GM12875 (cell line): Measurements from ENCODE around the gene STK32C.

Source experiments
- H3K4me3 ChIP-seq: one replicate; pipeline ENCODE4 v1.5.1; 2011; ENCODE audit warnings: low read depth, low read length, control low read depth
- CTCF ChIP-seq: IDR thresholded peaks from 2 replicates; pipeline ENCODE4 v1.5.1; 2011; ENCODE audit warnings: low read depth, mild to moderate bottlenecking, control low read depth, inconsistent platforms, low read length, moderate library complexity, borderline replicate concordance; ENCODE audit not compliant: insufficient read depth

Gene STK32C

GRCh38 chr10:132258423-132258822 is 49.3 kb downstream of the STK32C start:
- TF ChIP-seq CTCF: no peak
- H3K4me3 ChIP-seq: no peak overlapping the region

- no peak for TF ChIP-seq CTCF
- no peak overlapping the region for H3K4me3 ChIP-seq
Measured at GRCh38 chr10:132257907-132258306, 49.8 kb downstream of the STK32C start.

- no peak for TF ChIP-seq CTCF
- no peak overlapping the region for H3K4me3 ChIP-seq
Measured at GRCh38 chr10:132257271-132257670, 50.5 kb downstream of the STK32C start.

- no peak overlapping the region for H3K4me3 ChIP-seq
- TF ChIP-seq CTCF: no peak
Measured at GRCh38 chr10:132256866-132257265, 50.9 kb downstream of the STK32C start.

GRCh38 chr10:132255489-132256344 is 52.0 kb downstream of the STK32C start:
- H3K4me3 ChIP-seq: no peak overlapping the region
- no peak for TF ChIP-seq CTCF

GRCh38 chr10:132254841-132255240 is 52.9 kb downstream of the STK32C start:
- H3K4me3 ChIP-seq: no peak overlapping the region
- TF ChIP-seq CTCF: no peak

GRCh38 chr10:132253092-132253687 is 54.6 kb downstream of the STK32C start:
- no peak for TF ChIP-seq CTCF
- no peak overlapping the region for H3K4me3 ChIP-seq
